Stimulated activated naive CD8-positive, alpha-beta T cell treated with anti-CD3 and anti-CD28 coated beads, Interleukin-15, amount 100 ng/mL, for 72 hours (primary cell): ENCODE results near the gene ANXA11.
A peak's percentile ranks its signal among the peaks of the same experiment; 100 is the strongest.
"Not testable (repeated sequence)": the region's sequence is repeated elsewhere in the genome, so short reads cannot be mapped to it uniquely, and the experiment has no call there.

ENCODE experiments used
- ATAC-seq: fragments of 150-1000 bp; cut with Tn5 transposase; 2 replicates; pipeline ENCODE4 v1.10.0; 2021; ENCODE audit warnings: mild to moderate bottlenecking, moderate library complexity
- DNase-seq, 2 donors: peaks; one replicate each; pipeline ENCODE4 v3.0.0; 2021 to 2022
- H3K27ac Mint-ChIP-seq, 2 donors: one replicate each; pipeline ENCODE4 v1.8.0; 2022; ENCODE audit warnings: mild to moderate bottlenecking in 2 of 2, mixed read lengths in 2 of 2, moderate library complexity in 2 of 2
- H3K27me3 Mint-ChIP-seq: one replicate; pipeline ENCODE4 v1.8.0; 2022; ENCODE audit warnings: mixed read lengths
- H3K4me1 Mint-ChIP-seq: one replicate; pipeline ENCODE4 v1.8.0; 2022; ENCODE audit warnings: mild to moderate bottlenecking, mixed read lengths
- H3K4me3 Mint-ChIP-seq, 2 donors: one replicate each; pipeline ENCODE4 v1.8.0; 2022; ENCODE audit warnings: mild to moderate bottlenecking in 2 of 2, mixed read lengths in 2 of 2, moderate library complexity in 1 of 2
- H3K9me3 Mint-ChIP-seq, 2 donors: one replicate each; pipeline ENCODE4 v1.8.0; 2022; ENCODE audit warnings: mixed read lengths in 2 of 2

ANXA11 gene

GRCh38 chr10:80154626-80154977 lies 50.7 kb downstream of the ANXA11 start:
- ATAC-seq (no peak), DNase-seq (no peak)
- Mint-ChIP-seq H3K9me3 (no peaks in the 10 kb centered on the region), H3K27ac (peak overlapping the region in 1 of 2 donors; percentile 82), H3K27me3 (no peaks in the 10 kb centered on the region), H3K4me1 (peaks cover 41% of the 10 kb centered on the region), H3K4me3 (no peak overlapping the region)

GRCh38 chr10:80153460-80153859 lies 51.9 kb downstream of the ANXA11 start:
- ATAC-seq (no peak), DNase-seq (no peak)
- Mint-ChIP-seq H3K4me3 (no peak overlapping the region), H3K27ac (peak overlapping the region; percentile 58 to 72), H3K27me3 (no peaks in the 10 kb centered on the region), H3K9me3 (no peaks in the 10 kb centered on the region), H3K4me1 (peaks cover 38% of the 10 kb centered on the region)

DNA sequence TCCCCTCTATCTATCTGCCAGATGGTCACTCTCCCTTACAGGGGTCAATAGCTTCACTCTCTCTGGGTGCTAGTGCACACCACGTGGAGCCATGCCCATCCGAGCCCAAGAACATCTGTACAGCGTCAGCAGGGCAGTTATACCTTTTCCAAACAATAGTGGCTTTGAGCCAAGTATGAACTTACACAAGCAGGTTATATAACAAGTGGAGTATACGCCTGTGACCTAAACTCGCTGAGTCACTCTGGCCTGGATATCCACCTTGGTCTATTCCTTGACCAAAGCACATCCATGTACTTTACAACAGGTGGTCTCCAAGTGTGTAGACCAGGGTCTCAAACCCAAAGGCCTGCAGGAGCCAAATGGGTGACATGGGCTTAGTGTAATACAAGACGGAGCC lies 52.5 kb downstream of the ANXA11 start:
- no peaks in the 10 kb centered on the region for H3K27me3 Mint-ChIP-seq
- H3K27ac Mint-ChIP-seq, result peak overlapping the region; percentile 27 to 92

GRCh38 chr10:80150172-80150571 lies 55.2 kb downstream of the ANXA11 start:
- H3K4me1 Mint-ChIP-seq, result peaks cover 23% of the 10 kb centered on the region
- H3K27ac Mint-ChIP-seq, result peak overlapping the region in 1 of 2 donors; percentile 82
- H3K27me3 Mint-ChIP-seq, result no peaks in the 10 kb centered on the region
- H3K9me3 Mint-ChIP-seq, result no peaks in the 10 kb centered on the region
- ATAC-seq (no peak), DNase-seq (no peak)
- H3K4me3 Mint-ChIP-seq, result no peak overlapping the region

More for the DNA sequence above, 52.5 kb downstream of the ANXA11 start:
- ATAC-seq (no peak), DNase-seq (no peak)
- Mint-ChIP-seq H3K9me3 (no peaks in the 10 kb centered on the region), H3K4me3 (no peak overlapping the region), H3K4me1 (peaks cover 34% of the 10 kb centered on the region)

GRCh38 chr10:80149123-80149522 lies 56.2 kb downstream of the ANXA11 start:
- Mint-ChIP-seq H3K4me3 (no peak overlapping the region), H3K9me3 (no peaks in the 10 kb centered on the region), H3K27me3 (no peaks in the 10 kb centered on the region), H3K27ac (no peak overlapping the region), H3K4me1 (peaks cover 34% of the 10 kb centered on the region)
- ATAC-seq, result no peak
- DNase-seq, result no peak

GRCh38 chr10:80148166-80148805 lies 57.1 kb downstream of the ANXA11 start:
- Mint-ChIP-seq H3K4me3 (no peak overlapping the region), H3K27ac (peak overlapping the region in 1 of 2 donors; percentile 51), H3K27me3 (no peaks in the 10 kb centered on the region), H3K4me1 (peaks cover 35% of the 10 kb centered on the region), H3K9me3 (no peaks in the 10 kb centered on the region)
- DNase-seq, result no peak
- no peak for ATAC-seq

DNA sequence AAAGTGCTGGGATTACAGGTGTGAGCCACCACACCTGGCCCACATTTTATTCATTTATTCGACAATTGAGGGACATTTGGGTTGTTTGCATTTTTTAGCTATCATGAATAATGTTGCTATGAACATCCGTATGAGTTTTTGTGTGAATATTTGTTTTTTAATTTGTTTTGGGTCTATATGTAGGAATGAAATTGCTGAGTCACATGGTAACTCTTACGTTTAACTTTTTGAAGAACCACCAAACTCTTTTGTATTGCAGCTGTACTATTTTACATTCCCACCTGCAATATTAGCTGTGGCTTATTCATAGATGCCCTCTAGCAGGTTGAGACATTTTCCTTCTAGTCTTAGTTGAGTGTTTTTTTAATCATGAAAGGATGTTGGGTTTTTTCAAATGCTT lies 58.4 kb downstream of the ANXA11 start:
- peaks cover 33% of the 10 kb centered on the region for H3K4me1 Mint-ChIP-seq
- no peak overlapping the region for H3K4me3 Mint-ChIP-seq
- ATAC-seq (no peak), DNase-seq (no peak)
- no peak overlapping the region for H3K27ac Mint-ChIP-seq
- H3K9me3 Mint-ChIP-seq, result no peaks in the 10 kb centered on the region
- H3K27me3 Mint-ChIP-seq, result peaks cover 2% of the 10 kb centered on the region

DNA sequence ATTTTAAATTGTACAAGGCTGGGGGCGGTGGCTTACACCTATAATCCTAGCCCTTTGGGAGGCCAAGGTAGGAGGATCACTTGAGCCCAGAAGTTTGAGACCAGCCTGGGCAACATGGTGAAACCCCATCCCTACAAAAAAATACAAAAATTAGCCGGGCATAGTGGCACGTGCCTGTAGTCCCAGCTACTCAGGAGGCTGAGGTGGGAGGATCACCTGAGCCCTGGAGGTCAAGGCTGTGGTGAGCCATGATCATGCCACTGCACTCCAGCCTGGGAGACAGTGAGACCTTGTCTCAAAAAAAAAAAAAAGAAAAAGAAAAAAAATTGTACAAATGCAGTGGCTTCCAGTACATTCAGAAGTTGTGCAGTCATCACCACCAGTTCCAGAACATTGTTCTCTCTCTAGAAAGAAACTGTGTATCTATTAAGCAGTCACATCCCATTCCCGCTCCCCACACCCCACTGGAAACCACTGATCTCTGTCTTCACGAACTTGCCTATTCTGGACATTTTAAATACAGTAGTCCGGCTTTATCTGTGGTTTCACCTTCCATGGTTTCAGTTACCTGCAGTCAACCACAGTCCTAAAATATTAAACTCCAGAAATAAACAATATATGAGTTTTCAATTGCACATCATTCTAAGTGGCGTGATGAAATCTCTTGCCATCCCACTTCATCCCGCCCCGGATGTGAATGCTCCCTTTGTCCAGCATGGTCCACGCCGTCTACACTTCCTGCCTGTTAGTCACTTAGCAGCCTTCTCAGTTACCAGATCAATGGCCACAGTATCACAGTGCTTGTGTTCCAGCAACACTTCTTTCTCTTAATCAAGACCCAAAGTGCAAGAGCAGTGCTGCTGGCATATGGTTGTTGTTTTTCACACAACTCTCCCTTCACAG lies 59.7 kb downstream of the ANXA11 start:
- not testable (repeated sequence) for H3K9me3 Mint-ChIP-seq, H3K4me3 Mint-ChIP-seq, H3K27me3 Mint-ChIP-seq, DNase-seq, ATAC-seq
- Mint-ChIP-seq H3K27ac (peak overlapping the region in 1 of 2 donors; percentile 64), H3K4me1 (peaks cover 24% of the 10 kb centered on the region)

GRCh38 chr10:80144696-80145131 lies 60.6 kb downstream of the ANXA11 start:
- ATAC-seq (peak; percentile 52), DNase-seq (peak; percentile 23 to 31)
- Mint-ChIP-seq H3K27me3 (peaks cover 19% of the 10 kb centered on the region), H3K9me3 (no peaks in the 10 kb centered on the region), H3K4me1 (peaks cover 24% of the 10 kb centered on the region), H3K27ac (peak overlapping the region; percentile 85 to 90), H3K4me3 (peak overlapping the region; percentile 80 to 83)

DNA sequence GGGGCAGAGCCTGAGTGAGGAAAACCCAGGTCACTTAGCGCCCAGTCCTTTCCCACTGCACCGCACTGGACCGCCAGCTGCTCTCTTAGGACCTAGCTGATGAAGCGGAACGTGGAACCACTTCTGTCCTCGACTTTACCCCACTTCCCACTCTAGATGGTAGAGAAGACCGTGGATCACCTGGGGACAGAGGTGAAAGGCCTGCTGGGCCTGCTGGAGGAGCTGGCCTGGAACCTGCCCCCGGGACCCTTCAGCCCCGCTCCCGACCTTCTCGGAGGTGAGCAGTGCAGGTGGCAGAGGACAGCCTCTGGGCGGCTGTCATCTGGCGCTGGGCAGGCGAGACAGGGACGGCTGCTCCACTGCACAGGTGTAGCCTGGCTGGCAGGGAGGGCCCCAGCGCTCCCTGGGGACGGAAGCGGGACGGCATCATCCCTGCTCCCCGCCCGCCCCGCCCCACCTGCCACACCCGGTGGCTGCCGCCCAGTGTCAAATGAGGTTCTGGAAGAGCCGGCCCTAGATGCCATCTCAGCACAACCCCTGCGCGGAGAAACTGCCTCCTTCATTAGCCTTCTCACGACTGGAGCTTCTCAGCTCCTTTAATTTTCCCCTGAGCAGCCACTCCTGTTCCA lies 61.2 kb downstream of the ANXA11 start:
- Mint-ChIP-seq H3K4me1 (peaks cover 24% of the 10 kb centered on the region), H3K27me3 (peaks cover 19% of the 10 kb centered on the region), H3K27ac (peak overlapping the region; percentile 85 to 91), H3K4me3 (peak overlapping the region; percentile 80 to 83), H3K9me3 (no peaks in the 10 kb centered on the region)
- ATAC-seq (peak; percentile 74), DNase-seq (peak in 1 of 2 donors; percentile 41)

DNA sequence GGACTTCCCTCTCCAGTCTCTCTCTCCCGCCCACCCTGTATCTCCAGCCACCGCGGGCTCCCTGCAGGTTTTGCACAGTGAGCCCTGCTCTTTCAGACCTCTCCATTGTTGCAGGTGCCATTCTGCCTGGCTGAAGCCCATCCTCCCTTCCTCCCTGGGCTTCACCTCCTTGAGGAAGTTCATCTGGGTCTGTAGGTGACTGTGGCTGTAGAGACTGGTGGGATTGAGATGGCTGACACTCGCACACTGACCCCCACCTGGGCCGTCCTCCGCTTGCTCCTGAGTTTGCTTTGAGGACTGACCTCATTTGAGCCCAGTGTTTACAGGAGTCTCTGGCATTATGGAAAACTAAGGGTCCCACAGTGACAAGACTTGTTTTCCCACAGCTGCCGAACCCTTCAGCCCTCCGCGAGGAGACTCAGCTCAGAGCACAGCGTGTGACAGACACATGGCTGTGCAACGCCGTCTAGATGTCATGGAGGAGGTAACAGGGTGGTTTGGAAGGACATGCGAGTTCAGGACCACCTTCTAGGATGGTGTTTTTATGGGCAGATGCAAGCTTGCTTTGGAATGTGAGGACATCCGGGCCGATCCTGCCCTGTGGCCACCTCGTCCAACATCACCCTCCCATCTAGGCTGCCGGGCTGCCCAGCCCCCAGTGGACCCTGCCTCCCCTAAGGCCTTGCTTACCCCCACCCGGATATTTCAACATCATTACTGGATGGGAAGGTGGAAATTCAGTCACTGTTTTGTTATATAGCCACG lies 63.5 kb downstream of the ANXA11 start:
- Mint-ChIP-seq H3K4me1 (peaks cover 24% of the 10 kb centered on the region), H3K27ac (peak overlapping the region in 1 of 2 donors; percentile 28), H3K27me3 (peaks cover 28% of the 10 kb centered on the region), H3K4me3 (no peak overlapping the region), H3K9me3 (no peaks in the 10 kb centered on the region)
- ATAC-seq (no peak), DNase-seq (no peak)

GRCh38 chr10:80140251-80140650 lies 65.1 kb downstream of the ANXA11 start:
- H3K9me3 Mint-ChIP-seq, result no peaks in the 10 kb centered on the region
- peaks cover 28% of the 10 kb centered on the region for H3K27me3 Mint-ChIP-seq
- peaks cover 17% of the 10 kb centered on the region for H3K4me1 Mint-ChIP-seq
- DNase-seq (no peak), ATAC-seq (no peak)
- H3K27ac Mint-ChIP-seq, result peak overlapping the region; percentile 5 to 30
- H3K4me3 Mint-ChIP-seq, result no peak overlapping the region

DNA sequence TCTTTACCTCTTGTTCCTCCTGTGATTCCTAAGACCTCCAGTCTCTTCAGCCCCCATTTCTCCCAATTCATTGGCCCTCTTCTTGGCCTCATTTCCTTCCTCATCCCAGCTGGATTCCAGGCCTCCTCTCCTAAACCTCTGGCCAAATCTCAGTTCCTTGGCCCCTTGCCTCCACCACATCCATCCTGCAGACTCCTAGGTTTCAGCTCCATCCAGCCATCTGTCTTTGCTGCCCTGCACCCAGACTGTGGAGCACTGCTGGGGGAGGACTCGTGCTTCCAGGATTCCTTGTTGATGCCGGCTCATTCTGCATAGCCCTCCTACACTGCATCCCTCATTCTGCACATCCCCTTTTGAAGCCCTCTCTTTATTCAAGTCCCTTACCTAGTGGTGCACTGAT lies 66.1 kb downstream of the ANXA11 start:
- ATAC-seq, result no peak
- H3K27me3 Mint-ChIP-seq, result peaks cover 28% of the 10 kb centered on the region

GRCh38 chr10:80137920-80138319 lies 67.4 kb downstream of the ANXA11 start:
- Mint-ChIP-seq H3K27ac (peak overlapping the region in 1 of 2 donors; percentile 43), H3K4me3 (no peak overlapping the region), H3K9me3 (no peaks in the 10 kb centered on the region), H3K4me1 (peaks cover 3% of the 10 kb centered on the region), H3K27me3 (peaks cover 37% of the 10 kb centered on the region)
- no peak for DNase-seq
- no peak for ATAC-seq

More for the DNA sequence above, 66.1 kb downstream of the ANXA11 start:
- DNase-seq, result no peak
- Mint-ChIP-seq H3K4me3 (no peak overlapping the region), H3K4me1 (peaks cover 8% of the 10 kb centered on the region), H3K27ac (no peak overlapping the region), H3K9me3 (no peaks in the 10 kb centered on the region)
